Loucy (cell line): ENCODE data around the gene RABIF.

Experiments used
- H2AFZ ChIP-seq: fragments of 200-600 bp; sonication (generic); 2 replicates; pipeline ENCODE4 v1.6.0; 2016; ENCODE audit warnings: antibody characterized with exemption, mild to moderate bottlenecking, low read length, moderate library complexity
- H3F3A ChIP-seq: fragments of 200-600 bp; 2 replicates; pipeline ENCODE4 v1.6.0; 2016; ENCODE audit warnings: antibody characterized with exemption, low read depth, mild to moderate bottlenecking
- H3K27me3 ChIP-seq: fragments of 200-600 bp; sonication (generic); 2 replicates; pipeline ENCODE4 v1.6.1; 2014; ENCODE audit warnings: low read length, mild to moderate bottlenecking; ENCODE audit not compliant: insufficient read depth, poor library complexity, severe bottlenecking
- H3K36me3 ChIP-seq: fragments of 200-600 bp; sonication (generic); 2 replicates; pipeline ENCODE4 v1.6.1; 2016; ENCODE audit warnings: low read length; ENCODE audit not compliant: insufficient read depth
- H3K4me1 ChIP-seq: fragments of 200-600 bp; sonication (generic); 2 replicates; pipeline ENCODE4 v1.5.1; 2014; ENCODE audit warnings: low read length, mild to moderate bottlenecking; ENCODE audit not compliant: insufficient read depth, poor library complexity, severe bottlenecking
- H3K4me2 ChIP-seq: fragments of 200-600 bp; sonication (generic); 2 replicates; pipeline ENCODE4 v1.6.0; 2014; ENCODE audit warnings: antibody characterized with exemption, low read length, low read depth, mild to moderate bottlenecking; ENCODE audit not compliant: poor library complexity, severe bottlenecking
- H3K4me3 ChIP-seq: fragments of 200-600 bp; sonication (generic); 2 replicates; pipeline ENCODE4 v1.5.1; 2014; ENCODE audit warnings: low read length, mild to moderate bottlenecking, mixed read lengths; ENCODE audit not compliant: poor library complexity, severe bottlenecking
- H3K79me2 ChIP-seq: fragments of 200-600 bp; sonication (generic); 2 replicates; pipeline ENCODE4 v1.6.1; 2014; ENCODE audit warnings: low read length; ENCODE audit not compliant: insufficient read depth
- H3K9ac ChIP-seq: fragments of 200-600 bp; sonication (generic); 2 replicates; pipeline ENCODE4 v1.6.0; 2014; ENCODE audit warnings: mild to moderate bottlenecking, low read depth, low read length, moderate library complexity; ENCODE audit not compliant: poor library complexity, severe bottlenecking
- H3K9me2 ChIP-seq: fragments of 200-600 bp; sonication (generic); replicated peaks from 2 replicates; pipeline ENCODE4 v1.6.1; 2016; ENCODE audit warnings: low read depth, low read length, mixed read lengths
- H3K9me3 ChIP-seq: fragments of 200-600 bp; sonication (generic); 2 replicates; pipeline ENCODE4 v1.6.1; 2014; ENCODE audit warnings: mild to moderate bottlenecking, antibody characterized with exemption, low read length, low read depth; ENCODE audit not compliant: insufficient read depth
- H4K20me1 ChIP-seq: fragments of 200-600 bp; sonication (generic); 2 replicates; pipeline ENCODE4 v1.6.0; 2014; ENCODE audit warnings: antibody characterized with exemption, low read length, mild to moderate bottlenecking; ENCODE audit not compliant: insufficient read depth, poor library complexity, severe bottlenecking
- CTCF ChIP-seq: fragments of 200-600 bp; sonication (generic); conservative IDR thresholded peaks from 2 replicates; pipeline ENCODE4 v1.5.1; 2014; ENCODE audit warnings: mild to moderate bottlenecking, antibody characterized with exemption, low read length
- EZH2phosphoT487 ChIP-seq: fragments of 200-600 bp; IDR thresholded peaks from 2 replicates; pipeline ENCODE4 v1.6.1; 2018; ENCODE audit warnings: antibody characterized with exemption, mild to moderate bottlenecking, moderate library complexity, borderline replicate concordance

Gene RABIF

DNA sequence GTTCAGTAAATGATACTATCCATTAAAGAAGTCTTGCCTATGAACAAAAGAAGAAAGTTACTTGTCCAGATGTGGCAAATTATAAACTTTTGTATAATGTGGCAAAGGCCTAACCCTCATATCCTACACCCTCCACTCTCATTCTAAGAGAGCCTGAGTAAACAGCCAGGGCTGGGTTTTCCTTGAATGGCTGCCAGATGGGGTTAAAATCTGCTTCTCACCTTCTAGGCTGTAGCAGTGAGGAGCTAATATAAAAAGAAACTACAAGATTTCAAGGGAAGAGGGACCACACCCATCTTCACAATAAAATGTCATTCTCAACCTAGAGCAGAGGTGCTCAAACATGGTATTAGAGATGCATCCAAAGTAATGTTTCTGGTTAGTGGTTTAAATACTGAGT lies 8.9 kb downstream of the RABIF start:
- H4K20me1 ChIP-seq, result no peaks in the 10 kb centered on the region
- TF ChIP-seq CTCF (no peak), EZH2phosphoT487 (no peak)
- H3K9me2 ChIP-seq, result no peaks in the 10 kb centered on the region
- peaks cover under 1% of the 10 kb centered on the region for H3K4me1 ChIP-seq
- H3F3A ChIP-seq, result no peaks in the 10 kb centered on the region
- peaks cover 20% of the 10 kb centered on the region; the same call in 1 of the 2 replicates for H3K36me3 ChIP-seq
- H3K9ac ChIP-seq, result no peak overlapping the region
- H3K4me3 ChIP-seq, result no peak overlapping the region
- no peak overlapping the region for H2AFZ ChIP-seq
- H3K79me2 ChIP-seq, result peaks cover 14% of the 10 kb centered on the region
- H3K9me3 ChIP-seq, result no peaks in the 10 kb centered on the region
- no peak overlapping the region for H3K4me2 ChIP-seq
- H3K27me3 ChIP-seq, result no peaks in the 10 kb centered on the region

- H2AFZ ChIP-seq, result no peak overlapping the region
- no peaks in the 10 kb centered on the region for H4K20me1 ChIP-seq
- TF ChIP-seq EZH2phosphoT487 (no peak), CTCF (no peak)
- no peak overlapping the region for H3K9ac ChIP-seq
- peaks cover 10% of the 10 kb centered on the region; the same call in 1 of the 2 replicates for H3K79me2 ChIP-seq
- H3K4me1 ChIP-seq, result no peaks in the 10 kb centered on the region
- no peak overlapping the region for H3K4me2 ChIP-seq
- H3K9me3 ChIP-seq, result no peaks in the 10 kb centered on the region
- no peak overlapping the region for H3K4me3 ChIP-seq
- no peaks in the 10 kb centered on the region for H3F3A ChIP-seq
- no peaks in the 10 kb centered on the region for H3K27me3 ChIP-seq
- no peaks in the 10 kb centered on the region for H3K9me2 ChIP-seq
- peaks cover 20% of the 10 kb centered on the region; the same call in 1 of the 2 replicates for H3K36me3 ChIP-seq
These were observed 9.8 kb downstream of the RABIF start for GRCh38 chr1:202879128-202879527.

GRCh38 chr1:202873026-202873425 lies 15.9 kb downstream of the RABIF start:
- Histone ChIP-seq H3K9me3 (no peaks in the 10 kb centered on the region), H3K4me1 (no peaks in the 10 kb centered on the region), H2AFZ (no peak overlapping the region), H4K20me1 (no peaks in the 10 kb centered on the region), H3K9me2 (no peaks in the 10 kb centered on the region), H3K27me3 (no peaks in the 10 kb centered on the region), H3K79me2 (no peaks in the 10 kb centered on the region), H3K4me3 (no peak overlapping the region), H3K9ac (no peak overlapping the region), H3F3A (no peaks in the 10 kb centered on the region), H3K4me2 (no peak overlapping the region), H3K36me3 (no peaks in the 10 kb centered on the region)
- TF ChIP-seq EZH2phosphoT487 (no peak), CTCF (no peak)
